OCI-LY1 (cell line): ENCODE measurements around the gene ORM2.

ENCODE experiments used
- EZH2 ChIP-seq: fragments of 200-600 bp; sonication (generic), shearing (Covaris generic); IDR thresholded peaks from 2 replicates; pipeline ENCODE4 v1.8.0; 2017; ENCODE audit warnings: borderline replicate concordance, mixed run types, mild to moderate bottlenecking, antibody characterized with exemption, low read length, moderate library complexity, mixed read lengths
- TF ChIP-seq, protein P1 (sequence below): fragments of 200-600 bp; sonication (generic), shearing (Covaris generic); IDR thresholded peaks from 2 replicates; pipeline ENCODE4 v1.5.1; 2017; ENCODE audit warnings: mild to moderate bottlenecking, antibody characterized with exemption, low read length, moderate library complexity, mixed read lengths

- TF ChIP-seq, protein P1, sequence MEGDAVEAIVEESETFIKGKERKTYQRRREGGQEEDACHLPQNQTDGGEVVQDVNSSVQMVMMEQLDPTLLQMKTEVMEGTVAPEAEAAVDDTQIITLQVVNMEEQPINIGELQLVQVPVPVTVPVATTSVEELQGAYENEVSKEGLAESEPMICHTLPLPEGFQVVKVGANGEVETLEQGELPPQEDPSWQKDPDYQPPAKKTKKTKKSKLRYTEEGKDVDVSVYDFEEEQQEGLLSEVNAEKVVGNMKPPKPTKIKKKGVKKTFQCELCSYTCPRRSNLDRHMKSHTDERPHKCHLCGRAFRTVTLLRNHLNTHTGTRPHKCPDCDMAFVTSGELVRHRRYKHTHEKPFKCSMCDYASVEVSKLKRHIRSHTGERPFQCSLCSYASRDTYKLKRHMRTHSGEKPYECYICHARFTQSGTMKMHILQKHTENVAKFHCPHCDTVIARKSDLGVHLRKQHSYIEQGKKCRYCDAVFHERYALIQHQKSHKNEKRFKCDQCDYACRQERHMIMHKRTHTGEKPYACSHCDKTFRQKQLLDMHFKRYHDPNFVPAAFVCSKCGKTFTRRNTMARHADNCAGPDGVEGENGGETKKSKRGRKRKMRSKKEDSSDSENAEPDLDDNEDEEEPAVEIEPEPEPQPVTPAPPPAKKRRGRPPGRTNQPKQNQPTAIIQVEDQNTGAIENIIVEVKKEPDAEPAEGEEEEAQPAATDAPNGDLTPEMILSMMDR: no peak
- no peak for TF ChIP-seq EZH2
Observed at GRCh38 chr9:114355821-114356220, 26.2 kb downstream of the ORM2 start.
